Stimulated activated CD4-positive, alpha-beta T cell treated with anti-CD3 and anti-CD28 coated beads, Interleukin-1b, Interleukin-23, amount 100 ng/mL, for 24 hours (primary cell): Measurements from ENCODE around the gene ETHE1.
A peak's percentile ranks its signal among the peaks of the same experiment; 100 is the strongest.

Source experiments
- DNase-seq, 4 experiments: peaks; one replicate each; pipeline ENCODE4 v3.0.0-alpha.2; 2020; ENCODE audit warnings: low read depth in 4 of 4, low spot score in 1 of 4

The ETHE1 gene, protein sequence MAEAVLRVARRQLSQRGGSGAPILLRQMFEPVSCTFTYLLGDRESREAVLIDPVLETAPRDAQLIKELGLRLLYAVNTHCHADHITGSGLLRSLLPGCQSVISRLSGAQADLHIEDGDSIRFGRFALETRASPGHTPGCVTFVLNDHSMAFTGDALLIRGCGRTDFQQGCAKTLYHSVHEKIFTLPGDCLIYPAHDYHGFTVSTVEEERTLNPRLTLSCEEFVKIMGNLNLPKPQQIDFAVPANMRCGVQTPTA

DNA sequence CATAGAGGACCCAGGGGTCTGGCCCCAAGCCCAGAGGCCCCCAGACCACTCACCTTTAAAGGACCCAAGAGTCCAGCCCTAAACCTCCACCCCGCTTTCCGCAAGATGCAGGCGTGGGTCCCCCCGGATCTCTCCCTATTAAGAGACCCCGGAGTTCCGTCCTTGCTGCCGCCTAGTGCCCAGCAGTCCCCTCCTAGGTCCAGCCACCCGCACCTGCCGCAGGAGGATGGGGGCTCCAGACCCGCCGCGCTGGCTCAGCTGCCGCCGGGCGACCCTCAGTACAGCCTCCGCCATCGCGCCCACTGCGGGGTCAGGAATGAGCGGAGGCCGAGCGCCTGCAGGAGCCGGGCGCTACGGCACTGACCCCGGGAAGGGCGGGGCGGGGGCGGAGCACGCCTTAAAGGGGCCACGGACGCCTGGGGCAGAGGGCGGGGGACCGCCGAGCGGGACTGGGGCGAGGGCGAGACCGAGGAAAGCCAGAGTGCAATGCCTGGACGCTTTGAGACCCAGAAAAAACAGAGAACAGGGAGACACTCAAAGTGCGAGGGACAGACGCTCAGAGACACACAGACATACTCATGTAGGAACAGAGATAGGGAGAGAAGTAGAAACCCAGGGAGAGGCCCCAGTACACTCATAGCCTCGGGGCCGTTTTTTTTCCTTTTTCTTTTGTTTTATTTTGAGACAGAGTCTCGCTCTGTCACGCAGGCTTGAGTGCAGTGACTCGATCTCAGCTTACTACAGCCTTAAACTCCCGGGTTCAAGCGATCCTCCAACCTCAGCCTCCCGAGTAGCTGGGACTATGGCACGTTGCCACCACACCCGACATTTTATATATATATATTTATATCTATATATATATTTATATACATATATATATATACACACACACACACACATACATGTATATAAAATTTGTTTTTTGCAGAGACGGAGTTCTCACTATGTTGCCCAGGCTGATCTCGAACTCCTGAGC, at the start of gene ETHE1:
ETHE1 (minus strand) TSS at position 318 of the 976 bp plus-strand sequence; CDS start at position 294, 24 bp downstream.
- DNase-seq = peak in 2 of 4 experiments; percentile 70 to 78

DNA sequence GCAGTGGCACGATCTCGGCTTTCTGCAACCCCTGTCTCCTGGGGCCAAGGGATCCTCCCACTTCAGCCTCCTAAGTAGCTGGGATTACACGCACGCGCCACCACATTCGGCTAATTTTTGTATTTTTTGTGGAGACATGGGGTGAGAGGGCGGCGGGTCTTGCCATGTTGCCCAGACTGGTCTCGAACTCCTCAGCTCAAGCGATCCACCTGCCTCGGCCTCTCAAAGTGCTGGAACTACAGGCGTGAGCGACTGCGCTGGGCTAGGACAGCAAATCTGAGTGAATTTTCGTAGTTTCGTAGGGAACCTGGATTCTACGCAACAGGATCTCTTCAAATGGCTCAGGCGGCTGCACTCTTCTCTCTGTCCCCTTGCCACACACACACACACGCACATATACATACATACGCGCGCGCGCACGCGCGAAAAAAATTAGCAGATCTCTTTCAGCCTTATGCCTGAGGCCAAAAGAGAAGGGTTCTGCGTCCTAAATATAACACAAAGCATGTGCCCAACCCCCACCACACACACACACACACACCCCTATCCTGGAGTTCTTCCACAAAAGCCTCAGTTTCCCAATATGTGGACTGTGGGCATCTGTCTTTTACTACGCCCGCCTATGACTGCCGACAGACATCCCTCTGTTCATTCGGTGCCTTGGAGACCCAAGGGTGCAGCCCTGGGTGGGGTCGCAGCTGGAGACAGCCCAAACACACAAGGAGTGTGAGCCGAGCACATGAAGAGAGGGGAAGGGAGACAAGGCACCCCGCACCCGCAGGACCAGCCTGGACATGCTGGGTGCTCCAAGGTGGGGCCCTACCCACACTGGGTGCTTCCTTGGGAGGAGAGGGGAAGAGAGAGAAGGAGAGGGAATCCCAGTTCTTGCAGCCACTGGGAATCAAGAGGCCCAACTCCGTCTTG, 49.2 kb upstream of the ETHE1 start:
- no peak for DNase-seq

DNA sequence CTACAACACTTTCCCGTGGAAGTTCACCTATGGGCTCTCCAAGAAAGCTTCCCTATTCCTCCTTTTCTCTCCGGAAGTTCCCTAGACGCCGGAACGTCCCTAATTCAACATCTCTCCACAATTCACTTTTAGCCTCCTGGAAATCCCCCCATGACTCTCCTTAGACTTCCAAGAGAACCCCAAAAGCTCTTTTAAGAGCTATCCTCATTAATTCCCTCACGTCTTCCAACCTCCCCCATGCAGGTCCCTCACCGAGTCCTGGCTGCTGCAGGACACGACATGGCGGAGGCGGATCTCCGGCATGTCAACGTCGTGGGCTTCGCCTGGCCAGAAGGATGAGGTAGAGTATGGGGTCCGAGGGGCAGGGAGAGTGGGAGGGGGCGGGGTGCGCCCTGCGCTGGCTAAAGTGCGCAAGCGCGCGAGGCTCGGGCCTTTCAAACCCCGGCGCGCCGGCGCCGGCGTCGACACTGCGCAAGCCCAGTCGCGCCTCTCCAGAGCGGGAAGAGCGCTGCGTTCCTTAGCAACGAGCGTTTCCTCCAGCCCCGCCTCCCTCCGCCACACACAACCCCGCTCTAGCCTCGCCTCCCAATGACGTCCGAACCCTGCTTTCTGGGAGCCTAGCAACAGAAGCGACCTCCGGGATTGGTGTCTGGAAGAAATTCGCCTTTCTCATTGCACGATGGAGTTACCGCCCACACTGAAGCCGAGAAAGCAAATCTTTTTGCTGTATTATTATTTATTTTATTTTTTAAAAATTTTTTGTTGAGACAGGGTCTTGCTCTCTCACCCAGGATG, 48.4 kb upstream of the ETHE1 start, which contains the start of the genes PINLYP and XRCC1:
PINLYP (plus strand) TSS at position 646 of the 795 bp plus-strand sequence. CDS start 1,391 bp downstream, outside the sequence.
XRCC1 (minus strand) TSS at position 372 of the 795 bp plus-strand sequence; CDS start at position 303, 69 bp downstream.
- DNase-seq = peak; percentile 82 to 97 (median 93)

DNA sequence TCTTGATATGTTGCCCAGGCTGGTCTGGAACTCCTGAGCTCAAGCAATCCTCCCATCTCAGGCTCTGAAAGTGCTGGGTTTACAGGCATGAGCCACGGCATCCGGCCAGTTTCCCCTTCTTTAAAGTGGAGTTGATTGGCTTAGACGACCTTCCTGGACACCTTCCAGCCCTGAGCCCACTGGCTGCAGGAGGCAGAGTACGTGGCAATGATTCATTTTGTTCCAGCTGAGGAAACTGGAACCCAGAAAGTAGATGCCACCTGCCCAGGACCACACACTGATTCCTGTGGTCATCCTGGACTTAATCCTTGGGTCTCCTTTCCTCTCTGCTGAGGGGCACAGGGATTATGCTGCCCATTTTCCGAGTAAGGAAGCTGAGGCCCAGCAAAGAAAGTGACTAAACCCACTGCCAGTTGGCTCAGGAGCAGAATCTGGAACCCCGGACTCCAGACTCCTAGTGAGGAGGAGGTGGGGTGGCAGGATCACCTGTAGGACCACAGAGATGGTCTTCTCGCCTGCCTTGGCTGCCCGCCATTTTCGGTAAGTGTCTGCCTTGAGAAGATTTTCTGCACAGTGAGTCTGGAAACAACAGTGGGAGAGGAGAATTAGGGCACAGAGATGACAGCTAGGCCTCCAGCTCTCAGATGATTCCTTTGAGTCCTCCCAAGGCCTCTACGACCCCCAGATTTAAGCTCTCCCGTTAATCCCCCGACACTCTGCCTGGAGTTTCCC, 47.6 kb upstream of the ETHE1 start:
- no peak for DNase-seq

DNA sequence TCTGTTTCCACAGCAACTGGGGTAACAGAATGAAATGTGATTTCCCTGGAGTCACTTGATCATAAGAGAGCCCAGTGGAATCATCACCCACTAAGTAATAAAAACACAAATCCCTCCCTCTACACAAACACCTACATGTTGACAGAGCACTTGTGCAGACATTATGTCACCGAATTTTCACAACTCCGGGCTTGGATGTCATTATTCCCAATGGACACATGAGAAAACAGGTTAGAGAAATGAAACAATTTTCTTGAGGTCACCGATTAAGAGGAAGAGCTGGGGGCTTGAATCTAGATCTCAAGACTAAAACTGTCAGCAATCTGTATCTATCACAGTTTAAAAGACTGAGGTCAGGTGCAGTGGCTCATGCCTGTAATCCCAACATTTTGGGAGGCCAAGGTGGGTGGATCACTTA, 45.2 kb upstream of the ETHE1 start:
- DNase-seq = no peak

DNA sequence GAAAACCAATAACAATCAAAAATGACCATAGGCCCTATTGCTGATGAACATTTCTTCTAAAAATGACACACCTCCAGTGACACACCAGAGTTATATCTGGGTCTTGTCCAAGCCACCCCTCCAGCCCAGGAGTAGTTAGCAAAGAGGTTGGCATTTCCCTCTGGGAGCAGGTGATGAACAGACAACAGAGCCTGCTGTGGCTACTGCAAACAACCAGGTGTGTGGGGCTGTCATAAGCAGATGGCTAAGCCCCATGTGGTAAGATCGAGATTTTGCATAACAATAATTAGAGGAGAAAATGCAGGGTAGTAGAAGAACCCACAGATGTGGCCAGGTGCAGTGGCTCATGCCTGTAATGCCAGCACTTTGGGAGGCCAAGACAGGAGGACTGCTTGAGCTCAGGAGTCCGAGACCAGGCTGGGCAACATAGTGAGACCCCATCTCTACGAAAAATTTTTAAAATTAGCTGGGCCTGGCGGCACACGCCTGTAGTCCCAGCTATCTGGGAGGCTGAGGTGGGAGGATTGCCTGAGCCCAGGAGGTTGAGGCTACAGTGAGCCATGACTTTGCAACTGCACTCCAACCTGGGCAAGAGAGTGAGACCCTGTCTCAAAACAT, 43.3 kb upstream of the ETHE1 start:
- no peak for DNase-seq

DNA sequence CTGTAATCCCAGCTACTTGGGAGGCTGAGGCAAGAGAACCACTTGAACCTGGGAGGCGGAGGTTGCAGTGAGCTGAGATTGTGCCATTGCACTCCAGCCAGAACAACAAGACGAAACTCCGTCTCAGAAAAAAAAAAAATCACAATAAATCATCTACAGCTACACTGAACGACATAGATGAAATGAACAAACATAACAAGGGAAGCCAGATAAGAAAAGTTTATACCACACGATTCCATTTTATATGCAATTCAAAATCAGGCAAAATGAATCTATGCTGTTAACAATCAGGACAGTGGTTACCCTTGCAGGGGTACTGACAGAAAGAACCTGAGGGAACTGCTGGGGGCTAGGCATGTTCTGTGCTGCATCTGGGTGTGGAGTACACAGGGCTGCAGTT, 42.7 kb upstream of the ETHE1 start:
- DNase-seq = no peak

DNA sequence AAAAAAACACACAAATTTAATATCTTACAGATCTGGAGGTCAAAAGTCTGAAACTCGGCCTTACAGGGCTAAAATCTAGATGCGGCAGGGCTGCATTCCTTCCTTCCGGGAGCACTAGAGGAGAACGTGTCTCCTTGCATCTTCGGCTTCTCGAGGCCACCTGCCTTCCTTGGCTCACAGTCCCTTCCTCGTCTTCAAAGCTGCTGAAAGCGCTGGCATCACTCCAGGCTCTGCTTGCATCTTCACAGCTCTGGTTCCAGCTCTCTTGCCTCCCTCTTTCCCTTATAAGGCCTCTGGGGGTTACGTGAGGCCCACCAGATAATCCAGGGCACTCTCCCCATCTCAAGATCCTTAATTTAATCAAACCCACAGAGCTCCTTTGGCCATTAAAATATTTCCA, 37.8 kb upstream of the ETHE1 start:
- no peak for DNase-seq

DNA sequence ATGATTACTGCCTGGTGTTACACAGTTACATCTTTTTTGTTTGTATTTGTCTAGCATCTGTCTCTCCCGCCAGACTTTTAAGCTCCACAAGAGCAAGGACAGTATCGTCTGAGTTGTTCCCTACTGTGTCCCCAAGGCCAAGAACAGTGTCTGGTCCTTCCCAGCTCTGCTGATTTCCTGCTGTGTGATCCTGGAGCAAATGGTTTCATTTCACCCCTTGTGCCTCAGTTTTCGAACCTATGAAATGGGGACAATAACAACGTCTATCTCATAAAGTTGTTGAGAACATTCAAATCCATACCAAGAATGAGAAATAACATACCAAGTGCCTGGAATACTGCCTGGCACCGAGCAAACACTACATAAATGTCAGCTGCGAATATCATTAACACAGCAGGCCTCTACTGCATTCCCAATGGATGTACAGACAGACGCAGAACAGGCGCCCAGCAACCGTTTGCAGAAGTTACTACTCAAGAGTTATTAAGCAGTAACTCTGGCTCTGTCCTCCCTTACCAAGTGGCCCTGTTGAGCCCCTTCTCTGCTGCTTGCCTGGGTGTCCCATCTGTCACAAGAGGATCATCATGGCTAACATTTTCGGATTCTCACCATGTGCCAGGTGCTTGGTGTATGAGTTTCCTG, 36.9 kb upstream of the ETHE1 start:
- no peak for DNase-seq

DNA sequence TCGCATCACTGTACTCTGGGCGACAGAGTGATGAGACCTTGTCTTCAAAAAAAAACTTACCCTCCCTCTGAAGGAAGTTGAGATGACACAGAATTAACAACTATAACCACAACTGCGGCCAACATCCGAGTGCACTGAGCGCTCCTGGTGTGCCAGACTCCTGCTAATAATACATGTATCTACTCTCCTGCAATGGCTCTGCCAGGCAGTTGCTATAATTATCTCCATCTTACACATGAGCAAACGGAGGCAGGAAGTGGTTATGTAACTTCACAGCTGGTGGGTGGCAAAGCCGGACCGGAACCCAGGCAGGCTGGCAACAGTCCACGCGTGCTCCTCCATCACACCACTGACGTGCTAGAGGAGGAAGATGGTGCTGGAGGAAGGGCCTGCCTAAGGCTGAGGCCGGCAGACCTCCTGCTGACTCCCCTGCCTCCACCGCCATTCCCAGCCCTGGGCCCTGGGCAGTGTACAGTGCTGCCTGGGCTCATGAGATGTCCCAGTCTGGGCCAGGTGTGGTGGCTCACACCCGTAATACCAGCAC, 35.8 kb upstream of the ETHE1 start:
- peak in 3 of 4 experiments; percentile 27 to 43 (median 39) for DNase-seq

DNA sequence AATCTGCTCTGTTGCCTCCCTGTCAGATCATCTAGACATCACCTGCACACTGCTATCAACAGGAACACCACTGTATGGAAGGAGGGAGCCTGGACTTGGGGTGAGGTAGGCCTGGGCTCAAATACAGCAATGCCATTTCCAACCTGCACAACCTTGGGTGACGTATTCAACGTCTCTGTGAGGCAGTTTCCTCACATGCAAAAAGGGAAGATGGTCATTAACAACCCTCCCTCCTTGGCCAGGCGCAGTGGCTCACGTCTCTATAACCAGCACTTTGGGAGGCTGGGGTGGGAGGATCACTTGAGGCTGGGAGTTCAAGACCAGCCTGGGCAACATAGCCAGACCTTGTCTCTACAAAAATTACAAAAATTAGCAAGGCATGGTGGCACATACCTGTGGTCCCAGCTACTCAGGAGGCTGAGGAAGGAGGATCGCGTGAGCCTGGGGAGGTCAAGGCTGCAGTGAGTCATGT, 35.3 kb upstream of the ETHE1 start:
- peak in 1 of 4 experiments; percentile 43 for DNase-seq

DNA sequence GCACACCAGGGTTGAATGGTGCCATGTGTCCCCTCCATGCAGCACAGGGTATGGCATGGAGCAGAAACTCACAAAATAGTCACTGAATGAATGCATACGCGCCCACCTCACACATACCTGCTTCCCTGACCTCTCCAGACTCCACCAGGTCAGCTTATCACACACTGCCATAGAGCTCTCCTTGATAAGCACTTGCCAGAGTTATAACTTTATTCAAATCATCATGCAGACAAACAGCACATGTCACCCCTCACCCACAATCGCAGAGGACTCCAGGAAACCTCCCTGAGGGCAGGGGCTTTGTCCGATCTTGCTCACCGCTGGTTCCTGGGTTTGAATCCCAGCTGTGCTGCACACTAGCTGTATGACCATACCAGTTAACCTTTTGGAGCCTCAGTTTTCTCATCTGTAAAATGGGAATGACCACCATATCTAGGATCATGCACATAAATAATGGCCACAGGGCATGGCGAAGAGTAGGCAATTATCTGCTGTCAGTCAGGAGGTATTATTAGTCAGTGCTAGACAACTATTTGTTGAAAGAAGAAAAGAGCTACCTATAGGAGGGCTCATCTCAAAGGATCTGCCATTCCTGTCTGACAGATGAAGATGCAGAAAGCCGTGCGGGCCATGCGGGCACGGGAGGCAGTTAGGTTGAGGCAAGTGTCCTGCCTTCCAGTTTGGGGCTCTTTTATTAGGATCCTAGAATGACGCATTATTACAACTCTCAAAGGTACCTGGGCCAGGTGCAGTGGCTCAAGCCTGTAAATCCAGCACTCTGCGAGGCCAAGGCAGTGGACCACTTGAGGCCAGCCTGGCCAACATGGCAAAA, 34.4 kb upstream of the ETHE1 start:
- DNase-seq = no peak

DNA sequence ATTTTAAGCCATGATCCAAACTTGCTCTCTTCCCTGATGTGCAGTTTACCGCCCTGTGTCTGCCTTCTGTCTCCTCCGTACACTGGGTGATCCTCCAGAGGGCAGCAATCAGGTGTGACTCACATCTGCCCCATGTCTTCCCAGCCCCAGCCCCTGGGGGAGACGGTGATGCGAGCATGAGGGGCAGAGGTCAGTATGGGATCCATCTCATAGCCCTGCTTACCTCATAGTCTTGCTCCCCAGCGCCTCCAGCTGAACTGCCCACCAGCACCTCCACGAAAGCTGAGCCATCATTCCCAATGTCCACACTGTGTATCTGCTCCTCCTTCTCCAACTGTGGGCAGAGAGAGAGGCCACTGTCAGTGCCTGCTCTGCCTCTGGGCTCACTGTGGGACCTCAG, 33.7 kb upstream of the ETHE1 start:
- no peak for DNase-seq

DNA sequence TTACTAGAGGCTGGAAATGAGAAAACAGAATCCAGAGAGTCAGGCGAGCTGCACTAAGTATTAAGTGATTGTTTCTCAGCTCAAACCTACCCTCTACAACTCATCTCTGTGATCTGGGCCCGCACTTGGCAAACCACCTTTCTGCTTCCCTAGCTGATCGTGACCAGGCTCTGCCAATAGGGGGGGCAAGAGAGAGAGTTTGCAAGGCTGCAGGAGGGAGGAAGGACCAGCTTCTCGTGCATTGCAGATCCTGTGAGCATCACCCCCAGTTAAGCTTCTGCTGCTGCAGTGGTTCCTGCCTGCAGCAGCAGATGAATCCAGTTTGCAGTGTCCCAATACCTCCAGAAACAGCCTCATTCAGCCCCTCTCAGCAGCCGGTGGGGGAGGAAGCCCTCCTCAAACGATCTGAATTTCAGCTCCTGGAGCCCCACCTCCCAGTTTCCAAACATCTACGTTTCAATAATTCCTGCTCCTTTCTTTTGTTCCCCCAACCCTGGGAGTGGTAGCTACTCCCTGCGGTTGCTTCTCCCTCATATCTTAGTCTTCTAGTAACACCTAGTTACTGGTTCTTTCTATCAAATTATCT, 28.3 kb upstream of the ETHE1 start:
- peak; percentile 59 to 72 (median 70) for DNase-seq

DNA sequence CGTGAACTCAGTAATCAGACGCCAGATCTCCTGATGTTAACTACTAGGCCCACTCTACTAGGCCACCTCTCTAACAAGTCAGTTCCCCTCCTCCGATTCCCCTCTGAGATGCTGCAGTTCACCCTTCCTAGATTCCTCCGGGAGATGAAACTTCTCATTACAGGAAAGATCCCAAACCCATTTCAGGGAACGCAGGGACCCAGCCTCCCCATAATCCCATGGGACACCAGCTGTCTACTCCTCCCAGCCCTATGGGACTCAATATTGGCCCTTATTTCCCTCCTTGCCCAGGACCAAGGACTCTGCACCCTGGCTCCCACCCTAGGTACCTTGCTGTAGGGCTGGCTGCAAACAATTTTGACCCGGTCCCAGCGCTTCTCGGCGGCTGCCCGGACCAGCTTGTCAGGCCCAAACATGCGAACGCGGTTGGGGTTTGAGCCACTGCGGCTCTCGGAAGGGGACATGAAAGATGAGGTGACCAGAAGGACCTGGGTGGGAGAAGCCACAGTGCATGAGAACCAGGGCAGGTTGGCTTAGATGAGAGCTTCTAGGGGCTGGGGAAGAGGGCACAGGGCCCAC, 27.4 kb upstream of the ETHE1 start:
- DNase-seq = no peak

DNA sequence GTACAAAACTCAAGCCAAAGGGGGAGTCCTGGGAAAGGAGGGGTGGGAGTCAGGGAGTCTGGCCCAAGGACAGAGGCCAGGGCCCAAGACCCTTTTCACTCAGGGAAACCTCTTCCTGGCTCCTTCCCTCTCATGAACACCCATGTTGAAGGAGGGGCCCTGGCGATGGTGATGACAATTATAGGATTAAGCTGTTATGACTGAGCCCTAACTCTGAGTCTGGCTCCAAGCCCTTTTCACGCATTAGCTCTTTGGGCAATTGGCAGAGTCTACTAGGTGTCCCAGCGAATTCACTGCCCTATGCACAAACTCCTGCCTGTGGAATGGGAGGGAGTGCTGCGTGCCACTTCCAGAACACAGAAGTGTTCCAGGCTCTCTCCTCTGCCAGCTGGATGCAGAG, 26.7 kb upstream of the ETHE1 start:
- DNase-seq = no peak
